ENCODE measurements around the gene USP48.
"Not testable (repeated sequence)": the region's sequence is repeated elsewhere in the genome, so short reads cannot be mapped to it uniquely, and the experiment has no call there.

USP48 gene

GRCh38 chr1:21814241-21814918 is 31.4 kb upstream of the USP48 start:
- DNase-seq = peak; percentile 19 to 27

- no peak for DNase-seq
These were observed 30.6 kb upstream of the USP48 start for GRCh38 chr1:21813542-21813941.

- DNase-seq = no peak
These were observed 28.9 kb upstream of the USP48 start, which contains the start of gene LDLRAD2 for GRCh38 chr1:21811875-21812305. Gene LDLRAD2 (plus strand): TSS chr1:21812265. CDS start chr1:21812452, 187 bp downstream.

- DNase-seq = no peak
These were observed 21.6 kb upstream of the USP48 start for GRCh38 chr1:21804536-21804935.

GRCh38 chr1:21801100-21801499 is 18.2 kb upstream of the USP48 start:
- DNase-seq = no peak

- no peak for DNase-seq
These were observed 16.8 kb upstream of the USP48 start for GRCh38 chr1:21799730-21800129.

GRCh38 chr1:21795075-21795474 is 12.1 kb upstream of the USP48 start:
- DNase-seq = no peak

- DNase-seq = no peak
These were observed 11.7 kb upstream of the USP48 start for GRCh38 chr1:21794656-21795055.

GRCh38 chr1:21793104-21793503 is 10.2 kb upstream of the USP48 start:
- DNase-seq = no peak

GRCh38 chr1:21786640-21787039 is 3.7 kb upstream of the USP48 start:
- DNase-seq = no peak

- DNase-seq = not testable (repeated sequence)
These were observed 2.8 kb upstream of the USP48 start for GRCh38 chr1:21785764-21786163.

GRCh38 chr1:21783679-21784603 is 992 bp upstream of the USP48 start:
- no peak for DNase-seq

- peak; percentile 42 to 64 for DNase-seq
These were observed 541 bp downstream of the USP48 start for GRCh38 chr1:21782349-21782867.

GRCh38 chr1:21781815-21782348 is 1.1 kb downstream of the USP48 start:
- DNase-seq = no peak

- peak in 1 of 2 donors; percentile 45 for DNase-seq
These were observed 3.1 kb downstream of the USP48 start for GRCh38 chr1:21779613-21780521.

- no peak for DNase-seq
These were observed 4.6 kb downstream of the USP48 start for GRCh38 chr1:21778405-21778727.

- not testable (repeated sequence) for DNase-seq
These were observed 6.0 kb downstream of the USP48 start for GRCh38 chr1:21776925-21777324.

GRCh38 chr1:21775985-21776562 is 6.9 kb downstream of the USP48 start:
- no peak for DNase-seq

GRCh38 chr1:21775550-21775914 is 7.4 kb downstream of the USP48 start:
- DNase-seq = no peak

GRCh38 chr1:21774835-21775549 is 8.0 kb downstream of the USP48 start:
- no peak for DNase-seq

GRCh38 chr1:21773585-21773984 is 9.4 kb downstream of the USP48 start:
- DNase-seq = peak in 1 of 2 donors; percentile 45
